Transverse colon (tissue), 4 donors: ENCODE data around the gene NFIC. TPM values are rescaled to one million over a fixed set of nuclear protein-coding genes. Genes with fewer than 3 reads are reported as not detected.
A peak's percentile ranks its signal among the peaks of the same experiment; 100 is the strongest.
"Not testable (repeated sequence)": the region's sequence is repeated elsewhere in the genome, so short reads cannot be mapped to it uniquely, and the experiment has no call there.

ENCODE experiments used
- DNase-seq: peaks from one replicate; pipeline ENCODE4 v3.0.0-alpha.2; 2019
- H3K27ac ChIP-seq, 4 donors: fragments of 200-600 bp; sonication (generic); 2 replicates each; pipeline ENCODE4 v1.5.1; 2016 to 2018; ENCODE audit warnings: inconsistent platforms in 4 of 4
- H3K27me3 ChIP-seq: fragments of 200-600 bp; sonication (generic); 2 replicates; pipeline ENCODE4 v1.5.1; 2017; ENCODE audit warnings: inconsistent platforms
- H3K36me3 ChIP-seq, 4 donors: fragments of 200-600 bp; sonication (generic); 2 replicates each; pipeline ENCODE4 v1.5.1; 2017 to 2019; ENCODE audit warnings: inconsistent platforms in 4 of 4
- H3K4me1 ChIP-seq, 4 donors: fragments of 200-600 bp; sonication (generic); 2 replicates each; pipeline ENCODE4 v1.5.1; 2017 to 2020; ENCODE audit warnings: inconsistent platforms in 4 of 4
- H3K4me3 ChIP-seq, 4 donors: fragments of 200-600 bp; sonication (generic); 1 replicate in 1 of 4; 2 replicates in 3 of 4; pipeline versions ENCODE4 v1.5.1 to v1.6.1; 2017 to 2019; ENCODE audit warnings: inconsistent platforms in 4 of 4
- H3K9me3 ChIP-seq, 2 donors: fragments of 200-600 bp; sonication (generic); 2 replicates each; pipeline ENCODE4 v1.5.1; 2017 to 2019; ENCODE audit warnings: inconsistent platforms in 2 of 2
- CTCF ChIP-seq, 5 experiments: fragments of 200-600 bp in 3 of 5; fragments of 450-650 bp in 2 of 5; sonication (generic) in 3 of 5; IDR thresholded peaks; 1 replicate in 2 of 5; 2 replicates in 3 of 5; pipeline ENCODE4 v1.5.1; 2016 to 2017; ENCODE audit warnings: antibody characterized with exemption in 5 of 5, inconsistent platforms in 3 of 5, mild to moderate bottlenecking in 2 of 5, moderate library complexity in 1 of 5
- EP300 ChIP-seq: sonication (generic); formaldehyde crosslinking; IDR thresholded peaks from one replicate; pipeline ENCODE4 v1.6.1; 2017; ENCODE audit warnings: antibody characterized with exemption, low read depth
- POLR2A ChIP-seq: fragments of 450-650 bp; IDR thresholded peaks from one replicate; pipeline ENCODE4 v1.6.1; 2016; ENCODE audit warnings: antibody characterized with exemption, mild to moderate bottlenecking, moderate library complexity
- POLR2AphosphoS5 ChIP-seq, 3 donors: sonication (generic); formaldehyde crosslinking; IDR thresholded peaks; one replicate each; pipeline ENCODE4 v1.6.1; 2016; ENCODE audit warnings: antibody characterized with exemption in 3 of 3
- WGBS, 2 donors: methylation state at CpG; one replicate each; pipeline ENCODE4 v1.1.5; 2018; ENCODE audit warnings: low coverage in 1 of 2; 5-methylcytosine and 5-hydroxymethylcytosine counted together
- in situ Hi-C, 4 donors: fragments of 200-750 bp; cut with MboI; loops; one replicate each; pipeline versions ENCODE4 v1.15.0 to v1.15.1; 2017; ENCODE audit warnings: low sequenced_read_pairs in 3 of 4, low pct_ligation_motif_present in 1 of 4, low pct_unique_long_range_greater_than_20kb in 1 of 4
- intact Hi-C: fragments of 100-400 bp; cut with DNase I; formaldehyde crosslinking; loops from one replicate; pipeline ENCODE4 v1.15.1; 2023; ENCODE audit warnings: low total_unique reads
- total RNA-seq, 4 donors: library from RNA; depleted of rRNA; stranded (reverse); fragments of >200 nt; gene quantifications; one replicate each; pipeline ENCODE4 v1.1.0, GENCODE V29; 2016

The NFIC gene
- total RNA-seq, 4 donors from 2014 or later: 39.9 to 145 (median 68.1) TPM

- 77 to 81% methylated on average over 7 to 27 of the region's 29 CpGs for WGBS, 2 donors
- intact Hi-C loops: no loop called here
- H3K27ac ChIP-seq: peak overlapping the region; percentile 27 to 65 (median 49)
Measured at GRCh38 chr19:3423183-3423829, 56.9 kb downstream of the NFIC start.

GRCh38 chr19:3426433-3426832, 60.0 kb downstream of the NFIC start:
- WGBS, 2 donors: 89 to 100% methylated on average over 2 to 9 of the region's 9 CpGs
- H3K36me3 ChIP-seq: no peaks in the 10 kb centered on the region
- TF ChIP-seq EP300: no peak
- no peak for DNase-seq
- H3K4me3 ChIP-seq: no peak overlapping the region
- H3K27ac ChIP-seq: peak overlapping the region in 2 of 4 donors; percentile 23 to 90
- intact Hi-C loops: no loop called here
- in situ Hi-C loops: loop anchor here in 1 of 4 donors (10.0 kb wide), 1 partner anchor 102 kb away; no protein-coding TSS in a partner anchor
- H3K27me3 ChIP-seq: no peaks in the 10 kb centered on the region
- H3K4me1 ChIP-seq: peaks cover 11 to 38% (median 26%) of the 10 kb centered on the region in 4 donors
- H3K9me3 ChIP-seq: no peaks in the 10 kb centered on the region

More at GRCh38 chr19:3423183-3423829, 56.9 kb downstream of the NFIC start:
- Histone ChIP-seq H3K27me3 (no peaks in the 10 kb centered on the region), H3K36me3 (no peaks in the 10 kb centered on the region), H3K4me3 (no peak overlapping the region), H3K9me3 (no peaks in the 10 kb centered on the region), H3K4me1 (peaks cover 3 to 18% (median 9%) of the 10 kb centered on the region in 4 donors)
- TF ChIP-seq CTCF (IDR thresholded peaks at IDR 0.05): no peak
- no peak for TF ChIP-seq EP300
- no peak for TF ChIP-seq POLR2A
- no peak for TF ChIP-seq POLR2AphosphoS5 (IDR thresholded peaks at IDR 0.05)
- in situ Hi-C loops: loop anchor here in 1 of 4 donors (10.0 kb wide), 1 partner anchor 99 kb away; no protein-coding TSS in a partner anchor
- DNase-seq: no peak

DNA sequence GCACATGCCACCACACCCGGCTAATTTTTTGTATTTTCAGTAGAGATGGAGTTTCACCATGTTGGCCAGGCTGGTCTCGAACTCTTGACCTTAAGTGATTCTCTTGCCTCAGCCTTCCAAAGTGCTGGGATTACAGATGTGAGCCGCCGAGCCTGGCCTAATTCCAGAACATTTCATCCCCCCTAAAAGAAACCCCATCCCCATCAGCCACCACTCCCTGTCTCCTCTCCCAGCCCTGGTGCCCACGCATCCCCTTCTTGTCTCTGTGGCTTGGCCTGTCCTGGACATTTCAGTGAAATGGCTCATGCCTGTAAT, 63.9 kb downstream of the NFIC start:
- H3K4me3 ChIP-seq, H3K36me3 ChIP-seq, H3K27me3 ChIP-seq, H3K9me3 ChIP-seq, DNase-seq: not testable (repeated sequence)
- in situ Hi-C loops: loop anchor here in 3 of 4 donors (10.0 kb wide), 1 partner anchor 106 kb away; no protein-coding TSS in a partner anchor
- intact Hi-C loops: loop anchor here (5.0 kb wide), 1 partner anchor 93 kb away; no protein-coding TSS in a partner anchor
- 73% methylated on average over 5 of the region's 5 CpGs; no CpG with 5 or more reads in 1 of the 2 donors for WGBS, 2 donors
- Histone ChIP-seq H3K27ac (peak overlapping the region; percentile 84 to 90 (median 88)), H3K4me1 (peaks cover 19 to 43% (median 27%) of the 10 kb centered on the region in 4 donors)

- DNase-seq: no peak
- intact Hi-C loops: loop anchor here (5.0 kb wide), 1 partner anchor 95 kb away; no protein-coding TSS in a partner anchor
- Histone ChIP-seq H3K4me1 (peaks cover 24 to 49% (median 30%) of the 10 kb centered on the region in 4 donors), H3K27me3 (no peaks in the 10 kb centered on the region), H3K36me3 (no peaks in the 10 kb centered on the region), H3K27ac (peak overlapping the region; percentile 84 to 90 (median 88)), H3K9me3 (no peaks in the 10 kb centered on the region), H3K4me3 (no peak overlapping the region)
- no peak for TF ChIP-seq EP300
- TF ChIP-seq CTCF (IDR thresholded peaks at IDR 0.05): no peak
- TF ChIP-seq POLR2AphosphoS5 (IDR thresholded peaks at IDR 0.05): no peak
- no peak for TF ChIP-seq POLR2A
- 92% methylated on average over 18 of the region's 18 CpGs; no CpG with 5 or more reads in 1 of the 2 donors for WGBS, 2 donors
- in situ Hi-C loops: loop anchor here in 3 of 4 donors (10.0 kb wide), 1 partner anchor 107 kb away; no protein-coding TSS in a partner anchor
Measured at GRCh38 chr19:3431760-3432397, 65.5 kb downstream of the NFIC start.

GRCh38 chr19:3433313-3433712, 66.9 kb downstream of the NFIC start:
- in situ Hi-C loops (loop anchor here in 3 of 4 donors (10.0 kb wide), 1 partner anchor 109 kb away; no protein-coding TSS in a partner anchor), intact Hi-C loops (loop anchor here (5.0 kb wide), 1 partner anchor 96 kb away; no protein-coding TSS in a partner anchor)
- no peak for DNase-seq
- H3K4me1 ChIP-seq: peaks cover 24 to 44% (median 27%) of the 10 kb centered on the region in 4 donors
- H3K27me3 ChIP-seq: no peaks in the 10 kb centered on the region
- peak overlapping the region; percentile 84 to 90 (median 88) for H3K27ac ChIP-seq
- no peaks in the 10 kb centered on the region for H3K36me3 ChIP-seq
- no peak for TF ChIP-seq POLR2AphosphoS5 (IDR thresholded peaks at IDR 0.05)
- TF ChIP-seq EP300: no peak
- no peak for TF ChIP-seq CTCF (IDR thresholded peaks at IDR 0.05)
- no peak for TF ChIP-seq POLR2A
- H3K4me3 ChIP-seq: no peak overlapping the region
- WGBS, 2 donors: 84% methylated on average over 12 of the region's 12 CpGs; no CpG with 5 or more reads in 1 of the 2 donors
- H3K9me3 ChIP-seq: no peaks in the 10 kb centered on the region
